Skeletal muscle satellite cell (primary cell): Measurements from ENCODE around the gene ZBTB7A.

Source experiments
- H3K27me3 ChIP-seq: 2 replicates; pipeline ENCODE4 v1.7.0; 2013; ENCODE audit warnings: low read length; ENCODE audit not compliant: control insufficient read depth, insufficient read depth
- H3K36me3 ChIP-seq: 2 replicates; pipeline ENCODE4 v1.7.0; 2013; ENCODE audit warnings: mild to moderate bottlenecking, control low read depth, low read length; ENCODE audit not compliant: insufficient read depth
- H3K4me1 ChIP-seq: 2 replicates; pipeline ENCODE4 v1.7.0; 2013; ENCODE audit warnings: low read length; ENCODE audit not compliant: control insufficient read depth, insufficient read depth
- H3K4me2 ChIP-seq: 2 replicates; pipeline ENCODE4 v1.7.0; 2013; ENCODE audit warnings: mild to moderate bottlenecking, low read length
- H3K4me3 ChIP-seq: 2 replicates; pipeline ENCODE4 v1.7.0; 2013; ENCODE audit warnings: low read length
- H3K9ac ChIP-seq: 2 replicates; pipeline ENCODE4 v1.7.0; 2013; ENCODE audit warnings: mild to moderate bottlenecking, low read depth, low read length, moderate library complexity
- H3K9me3 ChIP-seq: replicated peaks from 2 replicates; pipeline ENCODE4 v1.7.0; 2013; ENCODE audit warnings: mild to moderate bottlenecking, control low read depth, low read length

ZBTB7A gene

GRCh38 chr19:4064496-4065260 lies 2.0 kb downstream of the ZBTB7A start:
- H3K4me1 ChIP-seq = peaks cover 42% of the 10 kb centered on the region
- H3K9ac ChIP-seq = peak overlapping the region; percentile 94

GRCh38 chr19:4064149-4064495 lies 2.6 kb downstream of the ZBTB7A start:
- H3K4me1 ChIP-seq = peaks cover 48% of the 10 kb centered on the region
- H3K27me3 ChIP-seq = no peaks in the 10 kb centered on the region
- peaks cover 22% of the 10 kb centered on the region for H3K36me3 ChIP-seq
- peak overlapping the region; percentile 94 for H3K4me2 ChIP-seq
- no peaks in the 10 kb centered on the region for H3K9me3 ChIP-seq
- H3K4me3 ChIP-seq = peak overlapping the region; percentile 79
- H3K9ac ChIP-seq = peak overlapping the region; percentile 94

More at GRCh38 chr19:4064496-4065260, 2.0 kb downstream of the ZBTB7A start:
- H3K9me3 ChIP-seq = no peaks in the 10 kb centered on the region
- peak overlapping the region; percentile 94 for H3K4me2 ChIP-seq
- H3K4me3 ChIP-seq = peak overlapping the region; percentile 79
- peaks cover 22% of the 10 kb centered on the region for H3K36me3 ChIP-seq
- no peaks in the 10 kb centered on the region for H3K27me3 ChIP-seq

- Histone ChIP-seq H3K27me3 (no peaks in the 10 kb centered on the region), H3K4me1 (peaks cover 54% of the 10 kb centered on the region), H3K9ac (peak overlapping the region; percentile 94), H3K4me2 (peak overlapping the region; percentile 94), H3K4me3 (peak overlapping the region; percentile 79), H3K9me3 (no peaks in the 10 kb centered on the region), H3K36me3 (peaks cover 22% of the 10 kb centered on the region)
These were observed 3.1 kb downstream of the ZBTB7A start for GRCh38 chr19:4063369-4064148.

GRCh38 chr19:4062419-4063368 lies 4.0 kb downstream of the ZBTB7A start:
- H3K9me3 ChIP-seq = no peaks in the 10 kb centered on the region
- H3K4me2 ChIP-seq = peak overlapping the region; percentile 94
- H3K4me1 ChIP-seq = peaks cover 61% of the 10 kb centered on the region
- peak overlapping the region; percentile 94 for H3K9ac ChIP-seq
- H3K27me3 ChIP-seq = no peaks in the 10 kb centered on the region
- peak overlapping the region; percentile 79 for H3K4me3 ChIP-seq
- H3K36me3 ChIP-seq = peaks cover 22% of the 10 kb centered on the region

- Histone ChIP-seq H3K36me3 (peaks cover 22% of the 10 kb centered on the region), H3K4me1 (peaks cover 66% of the 10 kb centered on the region), H3K9ac (peak overlapping the region; percentile 39), H3K4me3 (peak overlapping the region; percentile 62), H3K9me3 (no peaks in the 10 kb centered on the region), H3K27me3 (no peaks in the 10 kb centered on the region), H3K4me2 (peak overlapping the region; percentile 94)
These were observed 4.8 kb downstream of the ZBTB7A start for GRCh38 chr19:4061683-4062418.

- peak overlapping the region; percentile 62 for H3K4me3 ChIP-seq
- H3K36me3 ChIP-seq = peaks cover 22% of the 10 kb centered on the region
- H3K9ac ChIP-seq = peak overlapping the region; percentile 39
- H3K4me2 ChIP-seq = peak overlapping the region; percentile 94
- no peaks in the 10 kb centered on the region for H3K27me3 ChIP-seq
- H3K9me3 ChIP-seq = no peaks in the 10 kb centered on the region
- peaks cover 66% of the 10 kb centered on the region for H3K4me1 ChIP-seq
These were observed 5.5 kb downstream of the ZBTB7A start for GRCh38 chr19:4061178-4061682.

GRCh38 chr19:4060621-4061177 lies 6.0 kb downstream of the ZBTB7A start:
- peaks cover 66% of the 10 kb centered on the region for H3K4me1 ChIP-seq
- H3K9ac ChIP-seq = peak overlapping the region; percentile 39
- H3K27me3 ChIP-seq = no peaks in the 10 kb centered on the region
- no peaks in the 10 kb centered on the region for H3K9me3 ChIP-seq
- peak overlapping the region; percentile 94 for H3K4me2 ChIP-seq
- H3K4me3 ChIP-seq = peak overlapping the region; percentile 62
- peaks cover 27% of the 10 kb centered on the region for H3K36me3 ChIP-seq

DNA sequence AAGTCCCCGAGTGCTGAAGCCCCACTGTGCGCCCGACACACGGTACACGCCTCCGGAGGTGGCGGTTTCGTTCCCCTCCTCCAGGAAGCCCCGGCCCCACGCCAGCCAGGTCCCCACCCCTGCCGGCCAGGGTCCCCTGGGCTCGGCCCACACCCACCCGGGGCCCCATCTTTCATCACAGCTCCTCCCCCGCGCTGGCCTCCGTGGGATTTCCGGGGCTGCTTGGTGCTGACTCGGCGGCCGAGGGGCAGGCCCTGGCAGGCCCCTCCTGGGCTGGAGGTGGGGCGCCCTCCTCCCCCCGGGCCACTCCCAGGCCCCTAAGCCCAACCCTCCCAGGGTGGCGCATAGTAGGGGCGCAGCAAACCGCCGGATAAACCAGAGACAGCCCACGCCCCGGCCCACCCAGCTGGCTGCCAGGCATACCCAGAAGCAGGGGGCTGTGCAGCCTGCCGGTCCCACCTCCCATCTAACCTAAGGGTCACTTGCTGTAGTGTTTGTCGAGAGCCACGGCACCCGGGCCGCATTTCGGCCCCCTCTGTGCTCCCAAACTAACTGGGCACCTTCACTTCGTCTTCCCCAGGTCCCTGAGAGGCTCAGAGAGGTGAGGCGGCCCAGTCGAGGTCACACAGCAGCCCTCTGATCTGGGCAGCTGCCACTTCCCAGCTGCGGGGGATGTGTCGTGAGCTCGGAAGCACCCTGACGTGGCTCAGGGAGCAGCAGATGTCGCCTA lies 6.6 kb downstream of the ZBTB7A start:
- Histone ChIP-seq H3K9ac (peak overlapping the region; percentile 84), H3K27me3 (no peaks in the 10 kb centered on the region), H3K4me2 (peak overlapping the region; percentile 81), H3K4me1 (peaks cover 66% of the 10 kb centered on the region), H3K4me3 (no peak overlapping the region), H3K36me3 (peaks cover 27% of the 10 kb centered on the region), H3K9me3 (no peaks in the 10 kb centered on the region)

GRCh38 chr19:4059453-4059871 lies 7.2 kb downstream of the ZBTB7A start:
- H3K4me2 ChIP-seq = peak overlapping the region; percentile 81
- H3K4me1 ChIP-seq = peaks cover 66% of the 10 kb centered on the region
- H3K36me3 ChIP-seq = peaks cover 32% of the 10 kb centered on the region
- H3K4me3 ChIP-seq = peak overlapping the region; percentile 60
- H3K9ac ChIP-seq = peak overlapping the region; percentile 84
- no peaks in the 10 kb centered on the region for H3K9me3 ChIP-seq
- H3K27me3 ChIP-seq = no peaks in the 10 kb centered on the region
